MCF 10A (cell line): ENCODE measurements around the gene HARS2. TPM values are rescaled to one million over a fixed set of nuclear protein-coding genes. Genes with fewer than 3 reads are reported as not detected.
"Not testable (repeated sequence)": the region's sequence is repeated elsewhere in the genome, so short reads cannot be mapped to it uniquely, and the experiment has no call there.

Source experiments
- BruUV-seq: library from RNA; stranded (reverse); fragments of 400-500 nt; replicated peaks from 2 replicates; lab custom pipeline; 2021; lab: Mats Ljungman, UMichigan
- CTCF ChIA-PET: fragments of 300-600 bp; sonication (Branson Sonifier 250); formaldehyde crosslinking; extraction: SDS; loops from one replicate; lab custom pipeline; 2021; ENCODE audit warnings: antibody characterized with exemption, inconsistent platforms; lab: Yijun Ruan, JAX
- POLR2A ChIA-PET: fragments of 300-600, 350-650 bp; sonication (Branson Sonifier 250); formaldehyde crosslinking; extraction: SDS; loops from one replicate; lab custom pipeline; 2020; ENCODE audit warnings: antibody characterized with exemption, inconsistent platforms; lab: Yijun Ruan, JAX
- DNase-seq: peaks from one replicate; pipeline ENCODE4 v3.0.0-alpha.2; 2018; ENCODE audit not compliant: unreplicated experiment
- H3K27ac Mint-ChIP-seq: one replicate; pipeline ENCODE4 v1.8.0; 2022; ENCODE audit warnings: mild to moderate bottlenecking, low read depth, mixed read lengths; ENCODE audit not compliant: unreplicated experiment
- H3K27me3 Mint-ChIP-seq: one replicate; pipeline ENCODE4 v1.8.0; 2022; ENCODE audit warnings: mixed read lengths; ENCODE audit not compliant: insufficient read depth, unreplicated experiment
- H3K36me3 Mint-ChIP-seq: one replicate; pipeline ENCODE4 v1.8.0; 2022; ENCODE audit warnings: mild to moderate bottlenecking, moderate library complexity, mixed read lengths; ENCODE audit not compliant: insufficient read depth, unreplicated experiment
- H3K4me1 Mint-ChIP-seq: one replicate; pipeline ENCODE4 v1.8.0; 2022; ENCODE audit warnings: mixed read lengths; ENCODE audit not compliant: insufficient read depth, unreplicated experiment
- H3K4me3 Mint-ChIP-seq: one replicate; pipeline ENCODE4 v1.8.0; 2022; ENCODE audit warnings: mild to moderate bottlenecking, moderate library complexity, mixed read lengths; ENCODE audit not compliant: unreplicated experiment
- H3K9me3 Mint-ChIP-seq: one replicate; pipeline ENCODE4 v1.8.0; 2022; ENCODE audit warnings: mixed read lengths; ENCODE audit not compliant: unreplicated experiment
- CTCF ChIP-seq: fragments of 200-600 bp; IDR thresholded peaks from one replicate; pipeline ENCODE4 v1.8.0; 2022; ENCODE audit warnings: antibody characterized with exemption, mild to moderate bottlenecking; ENCODE audit not compliant: unreplicated experiment
- intact Hi-C: fragments of 100-400 bp; cut with micrococcal nuclease; formaldehyde crosslinking; loops from 2 replicates; pipeline ENCODE4 v1.14.1; 2022
- total RNA-seq: library from RNA; stranded (reverse); gene quantifications from 2 replicates; pipeline ENCODE4 v1.2.3, GENCODE V29; 2022

The HARS2 gene
- total RNA-seq, 1 experiment from 2014 or later, result 48.5 TPM

GRCh38 chr5:140647042-140647419, 44.2 kb upstream of the HARS2 start:
- Mint-ChIP-seq H3K36me3 (peaks cover 74% of the 10 kb centered on the region), H3K4me1 (peaks cover 18% of the 10 kb centered on the region), H3K9me3 (no peaks in the 10 kb centered on the region), H3K27me3 (no peaks in the 10 kb centered on the region), H3K27ac (peak overlapping the region; percentile 93), H3K4me3 (peak overlapping the region; percentile 86)
- intact Hi-C loops, result loop anchor here (1.0 to 5.0 kb wide), 2 partner anchors 44 to 65 kb away; partner anchors contain the start of genes HARS1 and HARS2
- BruUV-seq, result TSS peak; percentile 63
- TF ChIP-seq CTCF, result no peak
- ChIA-PET POLR2A (interaction anchor here (0.5 to 8.2 kb wide), 61 partner anchors 8 to 1427 kb away, joined by 3 to 169 read pairs (median 5); partner anchors contain the start of genes ANKHD1, APBB3, CD14 and EIF4EBP3), CTCF (interaction anchor here (0.6 to 5.7 kb wide), 18 partner anchors 8 to 1305 kb away, joined by 3 to 42 read pairs (median 4); partner anchors contain the start of genes EIF4EBP3 and TMCO6)
- DNase-seq, result no peak

GRCh38 chr5:140658870-140659269, 32.4 kb upstream of the HARS2 start:
- no TSS peak for BruUV-seq
- DNase-seq, result no peak
- peaks cover 7% of the 10 kb centered on the region for H3K4me1 Mint-ChIP-seq
- intact Hi-C loops, result no loop called here
- POLR2A ChIA-PET, result interaction anchor here (0.9 to 8.1 kb wide), 3 partner anchors 11 to 52 kb away, joined by 3 to 164 read pairs (median 4); partner anchors contain the start of genes IK and NDUFA2
- no peaks in the 10 kb centered on the region for H3K27me3 Mint-ChIP-seq
- CTCF ChIA-PET, result no interaction called here
- H3K9me3 Mint-ChIP-seq, result no peaks in the 10 kb centered on the region
- TF ChIP-seq CTCF, result no peak
- peaks cover 94% of the 10 kb centered on the region for H3K36me3 Mint-ChIP-seq
- no peak overlapping the region for H3K4me3 Mint-ChIP-seq
- H3K27ac Mint-ChIP-seq, result no peak overlapping the region

GRCh38 chr5:140660371-140660770, 30.9 kb upstream of the HARS2 start:
- DNase-seq, H3K9me3 Mint-ChIP-seq, H3K27ac Mint-ChIP-seq, intact Hi-C loops, BruUV-seq, H3K27me3 Mint-ChIP-seq, H3K4me3 Mint-ChIP-seq: not testable (repeated sequence)
- peaks cover 85% of the 10 kb centered on the region for H3K36me3 Mint-ChIP-seq
- peaks cover 14% of the 10 kb centered on the region for H3K4me1 Mint-ChIP-seq
- ChIA-PET POLR2A (interaction anchor here (1.5 to 8.1 kb wide), 2 partner anchors 12 to 95 kb away, joined by 7 to 164 read pairs; partner anchors contain the start of genes APBB3, IK, NDUFA2 and SLC35A4), CTCF (interaction anchor here (0.6 kb wide), 1 partner anchor 230 kb away, joined by 6 read pairs; no protein-coding TSS in a partner anchor)

GRCh38 chr5:140664030-140664358, 27.3 kb upstream of the HARS2 start:
- no peaks in the 10 kb centered on the region for H3K9me3 Mint-ChIP-seq
- intact Hi-C loops, result loop anchor here (1.0 kb wide), 3 partner anchors 27 to 89 kb away; partner anchors contain the start of genes HARS1 and HARS2
- peaks cover 77% of the 10 kb centered on the region for H3K36me3 Mint-ChIP-seq
- ChIA-PET POLR2A (interaction anchor here (0.6 to 8.1 kb wide), 24 partner anchors 10 to 973 kb away, joined by 3 to 164 read pairs (median 12); partner anchors contain the start of genes ANKHD1, APBB3, DND1 and EIF4EBP3), CTCF (interaction anchor here (0.6 to 0.8 kb wide), 4 partner anchors 27 to 334 kb away, joined by 3 to 4 read pairs (median 3); partner anchors contain the start of genes HARS1, HARS2 and ZMAT2)
- peaks cover 32% of the 10 kb centered on the region for H3K4me1 Mint-ChIP-seq
- no peaks in the 10 kb centered on the region for H3K27me3 Mint-ChIP-seq
- peak overlapping the region; percentile 100 for H3K4me3 Mint-ChIP-seq
- no peak for DNase-seq
- peak overlapping the region; percentile 98 for H3K27ac Mint-ChIP-seq
- no peak for TF ChIP-seq CTCF
- no TSS peak for BruUV-seq
